HEK293 (cell line): ENCODE results near the gene MACIR.
A peak's percentile ranks its signal among the peaks of the same experiment; 100 is the strongest.

Source experiments
- CTCF ChIA-PET: fragments of 350-600 bp; formaldehyde crosslinking; extraction: SDS; loops from one replicate; lab custom pipeline; 2021; ENCODE audit warnings: antibody characterized with exemption; lab: Yijun Ruan, JAX
- POLR2A ChIA-PET: fragments of 300-600 bp; formaldehyde crosslinking; extraction: SDS; loops from one replicate; lab custom pipeline; 2020; ENCODE audit warnings: antibody characterized with exemption, inconsistent platforms; lab: Yijun Ruan, JAX
- H3K27ac ChIP-seq: fragments of 200-500 bp; sonication (Bioruptor generic); 2 replicates; pipeline ENCODE4 v1.5.1; 2014; ENCODE audit warnings: low read depth, low read length, control low read depth, inconsistent platforms; ENCODE audit errors: extremely low read depth
- H3K36me3 ChIP-seq, 2 experiments: fragments of 200-500 bp in 1 of 2; sonication (Bioruptor generic) in 1 of 2; 1 replicate in 1 of 2; 2 replicates in 1 of 2; pipeline ENCODE4 v1.5.1; 2014 to 2017; ENCODE audit warnings: inconsistent platforms in 2 of 2, low read length in 2 of 2; ENCODE audit not compliant: control insufficient read depth in 2 of 2, insufficient read depth in 1 of 2
- H3K4me1 ChIP-seq: fragments of 200-500 bp; sonication (Bioruptor generic); 2 replicates; pipeline ENCODE4 v1.5.1; 2014; ENCODE audit warnings: mild to moderate bottlenecking, low read length, inconsistent platforms; ENCODE audit not compliant: control insufficient read depth, insufficient read depth
- H3K4me3 ChIP-seq: 2 replicates; pipeline ENCODE4 v1.5.1; 2011; ENCODE audit warnings: low read depth, mild to moderate bottlenecking, control low read depth, low read length, moderate library complexity
- H3K9me3 ChIP-seq: fragments of 200-500 bp; sonication (Bioruptor generic); 2 replicates; pipeline ENCODE4 v1.5.1; 2014; ENCODE audit warnings: low read depth, low read length, inconsistent platforms; ENCODE audit not compliant: control insufficient read depth, insufficient read depth
- GLIS1 ChIP-seq: fragments of 450-650 bp; formaldehyde crosslinking; IDR thresholded peaks from 2 replicates; pipeline ENCODE4 v1.5.1; 2016; ENCODE audit warnings: missing biosample characterization, missing genetic modification characterization
- HOXD13 ChIP-seq: sonication (generic); formaldehyde crosslinking; IDR thresholded peaks from 2 replicates; pipeline ENCODE4 v1.8.0; 2022; ENCODE audit warnings: missing genetic modification reagents, borderline replicate concordance
- REPIN1 ChIP-seq: fragments of 450-650 bp; formaldehyde crosslinking; IDR thresholded peaks from 2 replicates; pipeline ENCODE4 v1.5.1; 2017; ENCODE audit warnings: missing biosample characterization, missing genetic modification characterization, low read depth
- SP2 ChIP-seq: fragments of 450-650 bp; formaldehyde crosslinking; IDR thresholded peaks from 2 replicates; pipeline ENCODE4 v1.5.1; 2016; ENCODE audit warnings: missing biosample characterization, missing genetic modification characterization
- TRIM28 ChIP-seq: IDR thresholded peaks from 2 replicates; pipeline ENCODE4 v1.6.1; 2011; ENCODE audit warnings: low read length, control low read depth, borderline replicate concordance
- WT1 ChIP-seq: fragments of 450-650 bp; formaldehyde crosslinking; IDR thresholded peaks from 2 replicates; pipeline ENCODE4 v1.5.1; 2016; ENCODE audit warnings: missing biosample characterization, missing genetic modification characterization
- ZBTB10 ChIP-seq: fragments of 450-650 bp; formaldehyde crosslinking; IDR thresholded peaks from 2 replicates; pipeline ENCODE4 v1.5.1; 2016; ENCODE audit warnings: missing biosample characterization, missing genetic modification characterization
- ZFHX2 ChIP-seq: fragments of 450-650 bp; formaldehyde crosslinking; conservative IDR thresholded peaks from 2 replicates; pipeline ENCODE4 v1.5.1; 2016; ENCODE audit warnings: missing biosample characterization, missing genetic modification characterization
- ZFP37 ChIP-seq: fragments of 450-650 bp; formaldehyde crosslinking; IDR thresholded peaks from 2 replicates; pipeline ENCODE4 v1.5.1; 2016; ENCODE audit warnings: missing biosample characterization, missing genetic modification characterization
- ZNF10 ChIP-seq: fragments of 450-650 bp; formaldehyde crosslinking; IDR thresholded peaks from 2 replicates; pipeline ENCODE4 v1.5.1; 2017; ENCODE audit warnings: missing biosample characterization, missing genetic modification characterization
- ZNF16 ChIP-seq: fragments of 450-650 bp; formaldehyde crosslinking; IDR thresholded peaks from 2 replicates; pipeline ENCODE4 v1.5.1; 2016; ENCODE audit warnings: low read depth, missing biosample characterization, missing genetic modification characterization
- ZNF184 ChIP-seq: fragments of 450-650 bp; IDR thresholded peaks from 2 replicates; pipeline ENCODE4 v1.5.1; 2018; ENCODE audit warnings: missing biosample characterization, mild to moderate bottlenecking, missing genetic modification characterization
- ZNF2 ChIP-seq: fragments of 450-650 bp; formaldehyde crosslinking; IDR thresholded peaks from 2 replicates; pipeline ENCODE4 v1.5.1; 2016; ENCODE audit warnings: missing biosample characterization, missing genetic modification characterization
- ZNF214 ChIP-seq: fragments of 450-650 bp; formaldehyde crosslinking; IDR thresholded peaks from 2 replicates; pipeline ENCODE4 v1.5.1; 2017; ENCODE audit warnings: missing biosample characterization, mild to moderate bottlenecking, missing genetic modification characterization, borderline replicate concordance
- ZNF366 ChIP-seq: fragments of 450-650 bp; formaldehyde crosslinking; conservative IDR thresholded peaks from 2 replicates; pipeline ENCODE4 v1.5.1; 2016; ENCODE audit warnings: missing biosample characterization, missing genetic modification characterization
- ZNF398 ChIP-seq: fragments of 450-650 bp; formaldehyde crosslinking; IDR thresholded peaks from 2 replicates; pipeline ENCODE4 v1.5.1; 2017; ENCODE audit warnings: missing biosample characterization, missing genetic modification characterization
- ZNF514 ChIP-seq: fragments of 450-650 bp; formaldehyde crosslinking; IDR thresholded peaks from 2 replicates; pipeline ENCODE4 v1.5.1; 2016; ENCODE audit warnings: missing biosample characterization, missing genetic modification characterization
- ZNF521 ChIP-seq: fragments of 450-650 bp; formaldehyde crosslinking; IDR thresholded peaks from 2 replicates; pipeline ENCODE4 v1.5.1; 2017; ENCODE audit warnings: missing biosample characterization, mild to moderate bottlenecking, missing genetic modification characterization
- ZNF571 ChIP-seq: fragments of 450-650 bp; formaldehyde crosslinking; IDR thresholded peaks from 2 replicates; pipeline ENCODE4 v1.5.0; 2017; ENCODE audit warnings: missing biosample characterization, missing genetic modification characterization
- ZNF629 ChIP-seq: fragments of 450-650 bp; formaldehyde crosslinking; IDR thresholded peaks from 2 replicates; pipeline ENCODE4 v1.5.1; 2017; ENCODE audit warnings: missing biosample characterization, missing genetic modification characterization
- ZNF660 ChIP-seq: fragments of 450-650 bp; IDR thresholded peaks from 2 replicates; pipeline ENCODE4 v1.5.1; 2018; ENCODE audit warnings: missing biosample characterization, mild to moderate bottlenecking, missing genetic modification characterization
- ZNF76 ChIP-seq: fragments of 450-650 bp; formaldehyde crosslinking; IDR thresholded peaks from 2 replicates; pipeline ENCODE4; 2016; ENCODE audit warnings: low read depth, missing biosample characterization, missing genetic modification characterization, borderline replicate concordance
- TF ChIP-seq, protein P1 (sequence below): fragments of 450-650 bp; formaldehyde crosslinking; IDR thresholded peaks from 2 replicates; pipeline ENCODE4 v1.5.1; 2016; ENCODE audit warnings: missing biosample characterization, missing genetic modification characterization
- TF ChIP-seq, protein P2 (sequence below): fragments of 450-650 bp; formaldehyde crosslinking; IDR thresholded peaks from 2 replicates; pipeline ENCODE4 v1.5.1; 2016; ENCODE audit warnings: missing biosample characterization, missing genetic modification characterization
- TF ChIP-seq, protein P3 (sequence below): fragments of 450-650 bp; formaldehyde crosslinking; IDR thresholded peaks from 2 replicates; pipeline ENCODE4 v1.5.1; 2016; ENCODE audit warnings: missing biosample characterization, missing genetic modification characterization

Gene MACIR

GRCh38 chr5:103258368-103258956 is at the start of gene MACIR:
MACIR (plus strand) TSS chr5:103258763; CDS start chr5:103275920, 17,157 bp downstream.
- Histone ChIP-seq H3K27ac (peak within 1 kb of the TSS; percentile 94), H3K36me3 (no peaks in the 10 kb centered on the region), H3K4me1 (no peaks in the 10 kb centered on the region), H3K4me3 (peak within 1 kb of the TSS; percentile 94), H3K9me3 (no peaks in the 10 kb centered on the region)
- ChIA-PET POLR2A (interaction anchor here (0.5 to 2.4 kb wide), 23 partner anchors 9 to 1519 kb away, joined by 3 to 22 read pairs (median 4); partner anchors contain the start of genes GIN1 and PPIP5K2), CTCF (no interaction called here)
- TF ChIP-seq, protein P1, sequence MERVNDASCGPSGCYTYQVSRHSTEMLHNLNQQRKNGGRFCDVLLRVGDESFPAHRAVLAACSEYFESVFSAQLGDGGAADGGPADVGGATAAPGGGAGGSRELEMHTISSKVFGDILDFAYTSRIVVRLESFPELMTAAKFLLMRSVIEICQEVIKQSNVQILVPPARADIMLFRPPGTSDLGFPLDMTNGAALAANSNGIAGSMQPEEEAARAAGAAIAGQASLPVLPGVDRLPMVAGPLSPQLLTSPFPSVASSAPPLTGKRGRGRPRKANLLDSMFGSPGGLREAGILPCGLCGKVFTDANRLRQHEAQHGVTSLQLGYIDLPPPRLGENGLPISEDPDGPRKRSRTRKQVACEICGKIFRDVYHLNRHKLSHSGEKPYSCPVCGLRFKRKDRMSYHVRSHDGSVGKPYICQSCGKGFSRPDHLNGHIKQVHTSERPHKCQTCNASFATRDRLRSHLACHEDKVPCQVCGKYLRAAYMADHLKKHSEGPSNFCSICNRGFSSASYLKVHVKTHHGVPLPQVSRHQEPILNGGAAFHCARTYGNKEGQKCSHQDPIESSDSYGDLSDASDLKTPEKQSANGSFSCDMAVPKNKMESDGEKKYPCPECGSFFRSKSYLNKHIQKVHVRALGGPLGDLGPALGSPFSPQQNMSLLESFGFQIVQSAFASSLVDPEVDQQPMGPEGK (tag by site-specific recombination), result peak; percentile 93
- peak; percentile 89; the same call in 1 of the 2 replicates for TF ChIP-seq ZNF2 (tag by site-specific recombination)
- TF ChIP-seq REPIN1 (tag by site-specific recombination), result 0 out of 2 replicates have a peak, but pooled peaks have one; percentile 58
- TF ChIP-seq, protein P2, sequence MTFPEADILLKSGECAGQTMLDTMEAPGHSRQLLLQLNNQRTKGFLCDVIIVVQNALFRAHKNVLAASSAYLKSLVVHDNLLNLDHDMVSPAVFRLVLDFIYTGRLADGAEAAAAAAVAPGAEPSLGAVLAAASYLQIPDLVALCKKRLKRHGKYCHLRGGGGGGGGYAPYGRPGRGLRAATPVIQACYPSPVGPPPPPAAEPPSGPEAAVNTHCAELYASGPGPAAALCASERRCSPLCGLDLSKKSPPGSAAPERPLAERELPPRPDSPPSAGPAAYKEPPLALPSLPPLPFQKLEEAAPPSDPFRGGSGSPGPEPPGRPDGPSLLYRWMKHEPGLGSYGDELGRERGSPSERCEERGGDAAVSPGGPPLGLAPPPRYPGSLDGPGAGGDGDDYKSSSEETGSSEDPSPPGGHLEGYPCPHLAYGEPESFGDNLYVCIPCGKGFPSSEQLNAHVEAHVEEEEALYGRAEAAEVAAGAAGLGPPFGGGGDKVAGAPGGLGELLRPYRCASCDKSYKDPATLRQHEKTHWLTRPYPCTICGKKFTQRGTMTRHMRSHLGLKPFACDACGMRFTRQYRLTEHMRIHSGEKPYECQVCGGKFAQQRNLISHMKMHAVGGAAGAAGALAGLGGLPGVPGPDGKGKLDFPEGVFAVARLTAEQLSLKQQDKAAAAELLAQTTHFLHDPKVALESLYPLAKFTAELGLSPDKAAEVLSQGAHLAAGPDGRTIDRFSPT, result peak; percentile 97
- TF ChIP-seq WT1 (tag by site-specific recombination), result peak; percentile 35; the same call in 1 of the 2 replicates
- TF ChIP-seq ZNF521 (tag by site-specific recombination), result no peak
- no peak for TF ChIP-seq ZNF16 (tag by site-specific recombination)
- 0 out of 2 replicates have a peak, but pooled peaks have one; percentile 40 for TF ChIP-seq ZNF660
- TF ChIP-seq ZNF629 (tag by site-specific recombination), result 0 out of 2 replicates have a peak, but pooled peaks have one; percentile 55
- TF ChIP-seq ZNF514 (tag by site-specific recombination), result no peak
- peak; percentile 99 for TF ChIP-seq ZFHX2 (tag by site-specific recombination)
- TF ChIP-seq HOXD13, result no peak
- peak; percentile 97 for TF ChIP-seq SP2 (tag by site-specific recombination)
- peak; percentile 85 for TF ChIP-seq ZNF398
- TF ChIP-seq ZFP37 (tag by site-specific recombination), result peak; percentile 92; the same call in 1 of the 2 replicates
- no peak for TF ChIP-seq ZNF184 (tag by site-specific recombination)
- TF ChIP-seq ZNF76, result peak; percentile 41; the same call in 1 of the 2 replicates
- peak; percentile 34; the same call in 1 of the 2 replicates for TF ChIP-seq ZNF10 (tag by site-specific recombination)
- no peak for TF ChIP-seq ZNF214
- TF ChIP-seq, protein P3, sequence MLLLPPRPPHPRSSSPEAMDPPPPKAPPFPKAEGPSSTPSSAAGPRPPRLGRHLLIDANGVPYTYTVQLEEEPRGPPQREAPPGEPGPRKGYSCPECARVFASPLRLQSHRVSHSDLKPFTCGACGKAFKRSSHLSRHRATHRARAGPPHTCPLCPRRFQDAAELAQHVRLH (tag by site-specific recombination), result 0 out of 2 replicates have a peak, but pooled peaks have one; percentile 29
- peak; percentile 87; the same call in 1 of the 2 replicates for TF ChIP-seq ZBTB10 (tag by site-specific recombination)
- TF ChIP-seq ZNF571, result no peak
- no peak for TF ChIP-seq TRIM28
- peak; percentile 74 for TF ChIP-seq GLIS1 (tag by site-specific recombination)
- peak; percentile 50; the same call in 1 of the 2 replicates for TF ChIP-seq ZNF366 (tag by site-specific recombination)
